A673 (cell line): Measurements from ENCODE around the gene LAPTM4A. TPM values are rescaled to one million over a fixed set of nuclear protein-coding genes. Genes with fewer than 3 reads are reported as not detected.

Experiments
- BruUV-seq: library from RNA; stranded (reverse); fragments of 400-500 nt; replicated peaks from 2 replicates; lab custom pipeline; 2021; lab: Mats Ljungman, UMichigan
- CTCF ChIA-PET: fragments of 300-600 bp; sonication (Branson Sonifier 250); formaldehyde crosslinking; loops from one replicate; lab custom pipeline; 2022; ENCODE audit warnings: antibody characterized with exemption; lab: Charles Lee
- POLR2A ChIA-PET: fragments of 300-600 bp; sonication (Branson Sonifier 250); formaldehyde crosslinking; loops from one replicate; lab custom pipeline; 2022; ENCODE audit warnings: antibody characterized with exemption; ENCODE audit not compliant: low non-redundant PET; lab: Charles Lee
- DNase-seq: peaks from one replicate; pipeline ENCODE4 v3.0.0-alpha.2; 2015; ENCODE audit warnings: low spot score
- H3K27ac ChIP-seq: fragments of 200-600 bp; sonication (generic); 2 replicates; pipeline ENCODE4 v1.5.1; 2016; ENCODE audit warnings: mixed run types, low read depth, mild to moderate bottlenecking, mixed read lengths, antibody characterized with exemption, low read length; ENCODE audit not compliant: poor library complexity, severe bottlenecking
- H3K27me3 ChIP-seq: fragments of 200-600 bp; sonication (generic); replicated peaks from 2 replicates; pipeline ENCODE4 v1.6.1; 2017; ENCODE audit warnings: mixed run types, low read depth, mild to moderate bottlenecking, mixed read lengths, antibody characterized with exemption, low read length; ENCODE audit not compliant: insufficient read depth, poor library complexity
- H3K36me3 ChIP-seq: fragments of 200-600 bp; sonication (generic); 2 replicates; pipeline ENCODE4 v1.6.1; 2016; ENCODE audit warnings: mixed run types, mild to moderate bottlenecking, mixed read lengths, antibody characterized with exemption, low read length; ENCODE audit not compliant: insufficient read depth, poor library complexity, severe bottlenecking
- H3K4me1 ChIP-seq: fragments of 200-600 bp; sonication (generic); 2 replicates; pipeline ENCODE4 v1.6.1; 2017; ENCODE audit warnings: mixed run types, mild to moderate bottlenecking, mixed read lengths, antibody characterized with exemption, low read length; ENCODE audit not compliant: insufficient read depth, poor library complexity, severe bottlenecking
- H3K4me3 ChIP-seq: fragments of 200-600 bp; sonication (generic); 2 replicates; pipeline ENCODE4 v1.5.1; 2016; ENCODE audit warnings: low read depth, mixed run types, mild to moderate bottlenecking, mixed read lengths, low read length; ENCODE audit not compliant: poor library complexity, severe bottlenecking
- H3K9me3 ChIP-seq: fragments of 200-600 bp; sonication (generic); 2 replicates; pipeline ENCODE4 v1.6.1; 2016; ENCODE audit warnings: mixed run types, low read depth, mild to moderate bottlenecking, mixed read lengths, antibody characterized with exemption, low read length; ENCODE audit not compliant: poor library complexity, severe bottlenecking
- EZH2 ChIP-seq: fragments of 200-600 bp; sonication (generic); IDR thresholded peaks from 2 replicates; pipeline ENCODE4 v1.6.1; 2017; ENCODE audit warnings: borderline replicate concordance, low read depth, mild to moderate bottlenecking, mixed read lengths, antibody characterized with exemption, low read length; ENCODE audit not compliant: poor library complexity, severe bottlenecking
- intact Hi-C: fragments of 100-400 bp; cut with micrococcal nuclease; formaldehyde crosslinking; loops from one replicate; pipeline ENCODE4 v1.10.0; 2022; ENCODE audit not compliant: unreplicated experiment
- total RNA-seq: library from RNA; stranded (reverse); gene quantifications from 2 replicates; pipeline ENCODE4 v1.2.3, GENCODE V29; 2021
- TF ChIP-seq, protein P1 (sequence below): fragments of 300-800, 200-600 bp; sonication (generic); conservative IDR thresholded peaks from 2 replicates; pipeline ENCODE4 v1.5.1; 2017; ENCODE audit warnings: low read depth, mild to moderate bottlenecking, antibody characterized with exemption, low read length, moderate library complexity, mixed read lengths

LAPTM4A gene
- total RNA-seq, 1 experiment from 2014 or later, result 158 TPM

DNA sequence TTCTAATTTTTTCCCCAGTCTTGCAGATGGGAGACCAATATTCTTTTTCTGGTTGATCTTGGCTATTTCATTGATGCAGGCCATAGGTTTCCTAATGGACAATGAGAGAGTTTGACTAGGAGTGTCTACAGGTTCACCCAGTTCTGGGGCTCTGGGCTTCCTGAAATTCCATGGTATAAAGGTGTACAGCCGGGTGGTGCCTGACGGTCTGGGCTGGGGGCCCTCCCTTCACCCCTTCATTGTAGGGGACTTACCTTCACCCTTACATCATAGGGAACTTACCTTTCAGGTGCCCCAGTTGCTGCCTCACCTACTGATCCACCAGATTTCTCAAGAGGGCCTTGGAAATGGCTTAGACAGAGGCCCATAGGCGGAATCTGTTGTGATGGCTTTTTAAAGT, 13.0 kb upstream of the LAPTM4A start:
- Histone ChIP-seq H3K9me3 (no peaks in the 10 kb centered on the region), H3K4me1 (peaks cover 15% of the 10 kb centered on the region), H3K36me3 (no peaks in the 10 kb centered on the region), H3K27me3 (no peaks in the 10 kb centered on the region), H3K4me3 (no peak overlapping the region), H3K27ac (no peak overlapping the region)
- DNase-seq, result no peak
- intact Hi-C loops, result no loop called here
- CTCF ChIA-PET, result no interaction called here
- BruUV-seq, result no TSS peak
- POLR2A ChIA-PET, result no interaction called here
- no peak for TF ChIP-seq EZH2
- TF ChIP-seq, protein P1, sequence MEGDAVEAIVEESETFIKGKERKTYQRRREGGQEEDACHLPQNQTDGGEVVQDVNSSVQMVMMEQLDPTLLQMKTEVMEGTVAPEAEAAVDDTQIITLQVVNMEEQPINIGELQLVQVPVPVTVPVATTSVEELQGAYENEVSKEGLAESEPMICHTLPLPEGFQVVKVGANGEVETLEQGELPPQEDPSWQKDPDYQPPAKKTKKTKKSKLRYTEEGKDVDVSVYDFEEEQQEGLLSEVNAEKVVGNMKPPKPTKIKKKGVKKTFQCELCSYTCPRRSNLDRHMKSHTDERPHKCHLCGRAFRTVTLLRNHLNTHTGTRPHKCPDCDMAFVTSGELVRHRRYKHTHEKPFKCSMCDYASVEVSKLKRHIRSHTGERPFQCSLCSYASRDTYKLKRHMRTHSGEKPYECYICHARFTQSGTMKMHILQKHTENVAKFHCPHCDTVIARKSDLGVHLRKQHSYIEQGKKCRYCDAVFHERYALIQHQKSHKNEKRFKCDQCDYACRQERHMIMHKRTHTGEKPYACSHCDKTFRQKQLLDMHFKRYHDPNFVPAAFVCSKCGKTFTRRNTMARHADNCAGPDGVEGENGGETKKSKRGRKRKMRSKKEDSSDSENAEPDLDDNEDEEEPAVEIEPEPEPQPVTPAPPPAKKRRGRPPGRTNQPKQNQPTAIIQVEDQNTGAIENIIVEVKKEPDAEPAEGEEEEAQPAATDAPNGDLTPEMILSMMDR, result no peak

DNA sequence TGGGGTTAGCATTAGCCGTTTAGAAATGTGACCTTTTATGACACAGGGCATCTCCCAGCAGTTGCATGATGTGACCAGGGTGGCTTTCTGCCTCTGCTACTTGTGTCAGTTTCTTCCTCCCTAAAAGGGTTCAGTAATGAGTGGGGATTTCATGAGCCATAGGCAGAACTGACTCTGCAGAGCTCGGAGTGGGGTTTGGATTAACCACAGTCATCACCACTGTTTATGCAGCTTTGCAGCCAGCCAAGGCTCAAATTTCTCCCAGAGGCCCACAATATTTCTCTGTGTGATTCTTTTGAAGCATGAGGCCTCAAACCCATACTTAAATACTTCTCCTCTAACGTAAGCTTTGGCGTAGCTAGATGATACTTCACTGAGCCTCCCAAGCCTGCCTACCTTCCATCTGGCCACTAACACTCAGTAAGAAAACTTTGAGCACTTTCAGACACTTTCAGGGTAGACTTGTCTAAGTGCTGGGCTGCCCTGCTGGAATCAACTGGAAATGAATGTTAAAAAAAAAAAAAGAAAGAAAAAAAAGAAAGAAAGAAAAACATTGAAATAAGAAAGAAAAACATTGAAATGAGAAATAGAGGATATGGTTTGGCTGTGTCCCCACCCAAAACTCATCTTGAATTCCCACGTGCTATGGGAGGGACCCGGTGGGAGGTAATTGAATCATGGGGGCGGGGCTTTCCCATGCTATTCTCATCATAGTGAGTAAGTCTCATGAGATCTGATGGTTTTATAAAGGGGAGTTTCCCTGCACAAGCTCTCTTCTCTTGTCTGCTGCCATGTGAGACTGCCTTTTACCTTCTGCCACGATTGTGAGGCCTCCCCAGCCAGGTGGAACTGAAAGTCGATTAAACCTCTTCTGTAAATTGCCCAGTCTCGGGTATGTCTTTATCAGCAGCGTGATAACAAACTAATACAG, 11.5 kb upstream of the LAPTM4A start:
- Histone ChIP-seq H3K4me3 (no peak overlapping the region), H3K9me3 (no peaks in the 10 kb centered on the region), H3K36me3 (no peaks in the 10 kb centered on the region), H3K4me1 (peaks cover 15% of the 10 kb centered on the region), H3K27ac (no peak overlapping the region), H3K27me3 (no peaks in the 10 kb centered on the region)
- no peak for DNase-seq
- TF ChIP-seq, protein P1, result no peak
- no peak for TF ChIP-seq EZH2
- POLR2A ChIA-PET, result no interaction called here
- CTCF ChIA-PET, result no interaction called here
- BruUV-seq, result no TSS peak
- intact Hi-C loops, result no loop called here

DNA sequence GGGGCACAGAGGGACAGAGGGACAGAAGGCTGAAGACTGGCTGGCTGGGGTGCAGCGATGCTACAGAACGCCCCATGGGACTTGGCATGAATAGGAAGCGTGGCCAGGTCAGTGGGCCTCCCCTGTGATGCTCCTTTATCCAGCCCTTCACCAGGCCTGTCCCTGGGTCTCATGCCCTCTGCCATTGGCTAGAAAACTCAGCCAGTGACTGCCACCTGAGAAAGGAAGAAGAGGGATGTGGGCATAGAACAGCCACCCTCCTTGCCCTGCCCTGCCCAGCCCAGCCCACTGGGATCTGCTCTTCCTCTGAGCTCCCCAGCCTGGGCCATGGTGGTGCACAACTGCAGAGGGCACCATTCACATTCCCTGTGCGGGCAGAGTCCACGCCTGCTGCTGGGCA, 10.5 kb upstream of the LAPTM4A start:
- H3K36me3 ChIP-seq, result no peaks in the 10 kb centered on the region
- BruUV-seq, result no TSS peak
- H3K27ac ChIP-seq, result no peak overlapping the region
- TF ChIP-seq, protein P1, result no peak
- TF ChIP-seq EZH2, result no peak
- CTCF ChIA-PET, result no interaction called here
- no peak for DNase-seq
- POLR2A ChIA-PET, result no interaction called here
- H3K4me1 ChIP-seq, result peaks cover 15% of the 10 kb centered on the region
- no peak overlapping the region for H3K4me3 ChIP-seq
- H3K9me3 ChIP-seq, result no peaks in the 10 kb centered on the region
- no peaks in the 10 kb centered on the region for H3K27me3 ChIP-seq
- intact Hi-C loops, result no loop called here
